Loucy (cell line): ENCODE measurements around the gene UVRAG.

Source experiments
- H2AFZ ChIP-seq: fragments of 200-600 bp; sonication (generic); 2 replicates; pipeline ENCODE4 v1.6.0; 2016; ENCODE audit warnings: antibody characterized with exemption, mild to moderate bottlenecking, low read length, moderate library complexity
- H3F3A ChIP-seq: fragments of 200-600 bp; 2 replicates; pipeline ENCODE4 v1.6.0; 2016; ENCODE audit warnings: antibody characterized with exemption, low read depth, mild to moderate bottlenecking
- H3K27me3 ChIP-seq: fragments of 200-600 bp; sonication (generic); 2 replicates; pipeline ENCODE4 v1.6.1; 2014; ENCODE audit warnings: low read length, mild to moderate bottlenecking; ENCODE audit not compliant: insufficient read depth, poor library complexity, severe bottlenecking
- H3K36me3 ChIP-seq: fragments of 200-600 bp; sonication (generic); 2 replicates; pipeline ENCODE4 v1.6.1; 2016; ENCODE audit warnings: low read length; ENCODE audit not compliant: insufficient read depth
- H3K4me1 ChIP-seq: fragments of 200-600 bp; sonication (generic); 2 replicates; pipeline ENCODE4 v1.5.1; 2014; ENCODE audit warnings: low read length, mild to moderate bottlenecking; ENCODE audit not compliant: insufficient read depth, poor library complexity, severe bottlenecking
- H3K4me2 ChIP-seq: fragments of 200-600 bp; sonication (generic); 2 replicates; pipeline ENCODE4 v1.6.0; 2014; ENCODE audit warnings: antibody characterized with exemption, low read length, low read depth, mild to moderate bottlenecking; ENCODE audit not compliant: poor library complexity, severe bottlenecking
- H3K4me3 ChIP-seq: fragments of 200-600 bp; sonication (generic); 2 replicates; pipeline ENCODE4 v1.5.1; 2014; ENCODE audit warnings: low read length, mild to moderate bottlenecking, mixed read lengths; ENCODE audit not compliant: poor library complexity, severe bottlenecking
- H3K79me2 ChIP-seq: fragments of 200-600 bp; sonication (generic); 2 replicates; pipeline ENCODE4 v1.6.1; 2014; ENCODE audit warnings: low read length; ENCODE audit not compliant: insufficient read depth
- H3K9ac ChIP-seq: fragments of 200-600 bp; sonication (generic); 2 replicates; pipeline ENCODE4 v1.6.0; 2014; ENCODE audit warnings: mild to moderate bottlenecking, low read depth, low read length, moderate library complexity; ENCODE audit not compliant: poor library complexity, severe bottlenecking
- H3K9me2 ChIP-seq: fragments of 200-600 bp; sonication (generic); replicated peaks from 2 replicates; pipeline ENCODE4 v1.6.1; 2016; ENCODE audit warnings: low read depth, low read length, mixed read lengths
- H3K9me3 ChIP-seq: fragments of 200-600 bp; sonication (generic); 2 replicates; pipeline ENCODE4 v1.6.1; 2014; ENCODE audit warnings: mild to moderate bottlenecking, antibody characterized with exemption, low read length, low read depth; ENCODE audit not compliant: insufficient read depth
- H4K20me1 ChIP-seq: fragments of 200-600 bp; sonication (generic); 2 replicates; pipeline ENCODE4 v1.6.0; 2014; ENCODE audit warnings: antibody characterized with exemption, low read length, mild to moderate bottlenecking; ENCODE audit not compliant: insufficient read depth, poor library complexity, severe bottlenecking
- EZH2phosphoT487 ChIP-seq: fragments of 200-600 bp; IDR thresholded peaks from 2 replicates; pipeline ENCODE4 v1.6.1; 2018; ENCODE audit warnings: antibody characterized with exemption, mild to moderate bottlenecking, moderate library complexity, borderline replicate concordance
- TF ChIP-seq, protein P1 (sequence below): fragments of 200-600 bp; sonication (generic); conservative IDR thresholded peaks from 2 replicates; pipeline ENCODE4 v1.5.1; 2014; ENCODE audit warnings: mild to moderate bottlenecking, antibody characterized with exemption, low read length

Gene UVRAG

GRCh38 chr11:76153571-76153923, 338.5 kb downstream of the UVRAG start:
- no peaks in the 10 kb centered on the region for H3K9me2 ChIP-seq
- H3F3A ChIP-seq, result no peaks in the 10 kb centered on the region
- no peak overlapping the region for H3K4me2 ChIP-seq
- H2AFZ ChIP-seq, result peak overlapping the region; percentile 33; the same call in 1 of the 2 replicates
- no peak overlapping the region for H3K9ac ChIP-seq
- no peak for TF ChIP-seq EZH2phosphoT487
- TF ChIP-seq, protein P1, sequence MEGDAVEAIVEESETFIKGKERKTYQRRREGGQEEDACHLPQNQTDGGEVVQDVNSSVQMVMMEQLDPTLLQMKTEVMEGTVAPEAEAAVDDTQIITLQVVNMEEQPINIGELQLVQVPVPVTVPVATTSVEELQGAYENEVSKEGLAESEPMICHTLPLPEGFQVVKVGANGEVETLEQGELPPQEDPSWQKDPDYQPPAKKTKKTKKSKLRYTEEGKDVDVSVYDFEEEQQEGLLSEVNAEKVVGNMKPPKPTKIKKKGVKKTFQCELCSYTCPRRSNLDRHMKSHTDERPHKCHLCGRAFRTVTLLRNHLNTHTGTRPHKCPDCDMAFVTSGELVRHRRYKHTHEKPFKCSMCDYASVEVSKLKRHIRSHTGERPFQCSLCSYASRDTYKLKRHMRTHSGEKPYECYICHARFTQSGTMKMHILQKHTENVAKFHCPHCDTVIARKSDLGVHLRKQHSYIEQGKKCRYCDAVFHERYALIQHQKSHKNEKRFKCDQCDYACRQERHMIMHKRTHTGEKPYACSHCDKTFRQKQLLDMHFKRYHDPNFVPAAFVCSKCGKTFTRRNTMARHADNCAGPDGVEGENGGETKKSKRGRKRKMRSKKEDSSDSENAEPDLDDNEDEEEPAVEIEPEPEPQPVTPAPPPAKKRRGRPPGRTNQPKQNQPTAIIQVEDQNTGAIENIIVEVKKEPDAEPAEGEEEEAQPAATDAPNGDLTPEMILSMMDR, result no peak
- H3K36me3 ChIP-seq, result no peaks in the 10 kb centered on the region
- H3K27me3 ChIP-seq, result no peaks in the 10 kb centered on the region
- peaks cover 3% of the 10 kb centered on the region for H3K4me1 ChIP-seq
- H3K4me3 ChIP-seq, result no peak overlapping the region
- no peaks in the 10 kb centered on the region for H4K20me1 ChIP-seq
- H3K79me2 ChIP-seq, result no peaks in the 10 kb centered on the region
- H3K9me3 ChIP-seq, result no peaks in the 10 kb centered on the region

DNA sequence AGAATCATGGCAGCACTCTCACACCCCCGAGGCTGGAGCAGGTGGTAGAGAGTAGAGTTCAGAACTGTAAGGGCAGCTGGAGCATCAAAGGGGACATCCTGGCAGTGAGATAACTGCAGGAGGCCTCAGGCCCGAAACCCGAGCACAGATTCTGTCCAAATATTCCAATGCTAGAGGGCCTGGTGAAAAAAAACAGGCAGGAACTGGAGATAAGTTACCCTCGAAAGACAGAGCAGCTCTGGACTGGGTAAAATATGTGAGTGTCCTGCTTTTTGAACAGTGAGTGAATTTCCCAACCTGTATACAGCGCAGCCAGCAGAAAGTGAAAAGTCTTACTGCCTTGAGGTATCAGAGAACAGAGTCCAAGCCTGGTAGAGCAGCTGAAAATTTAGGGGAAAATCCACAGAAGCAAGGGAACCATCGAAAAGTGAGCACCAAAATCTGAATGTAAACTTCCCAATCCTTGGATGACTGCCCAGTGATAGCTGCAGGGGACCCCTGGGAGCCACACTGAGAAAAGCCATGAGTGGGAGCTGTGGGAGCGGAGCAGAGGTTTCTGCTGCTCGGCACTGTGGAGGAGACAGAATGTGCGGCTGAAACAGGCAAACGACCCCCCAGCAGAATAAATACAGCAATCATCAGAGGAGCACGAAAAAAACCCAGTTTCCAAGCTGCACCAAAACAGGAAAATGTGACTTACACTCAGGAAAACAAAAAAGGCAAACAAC, 340.7 kb downstream of the UVRAG start:
- Histone ChIP-seq H3K9ac (no peak overlapping the region), H3K27me3 (no peaks in the 10 kb centered on the region), H3K4me3 (no peak overlapping the region), H3K79me2 (no peaks in the 10 kb centered on the region), H2AFZ (peak overlapping the region; percentile 6; the same call in 1 of the 2 replicates), H4K20me1 (no peaks in the 10 kb centered on the region), H3K9me2 (no peaks in the 10 kb centered on the region), H3K9me3 (no peaks in the 10 kb centered on the region), H3K4me2 (no peak overlapping the region), H3F3A (no peaks in the 10 kb centered on the region), H3K4me1 (peaks cover 3% of the 10 kb centered on the region), H3K36me3 (no peaks in the 10 kb centered on the region)
- no peak for TF ChIP-seq EZH2phosphoT487
- TF ChIP-seq, protein P1, result no peak

GRCh38 chr11:76156971-76157427, 342.0 kb downstream of the UVRAG start:
- Histone ChIP-seq H3K9ac (no peak overlapping the region), H3K4me2 (no peak overlapping the region), H3F3A (no peaks in the 10 kb centered on the region), H3K27me3 (no peaks in the 10 kb centered on the region), H3K9me3 (no peaks in the 10 kb centered on the region), H3K79me2 (no peaks in the 10 kb centered on the region), H3K4me3 (no peak overlapping the region), H4K20me1 (no peaks in the 10 kb centered on the region), H3K4me1 (peaks cover under 1% of the 10 kb centered on the region), H2AFZ (no peak overlapping the region), H3K9me2 (no peaks in the 10 kb centered on the region), H3K36me3 (no peaks in the 10 kb centered on the region)
- TF ChIP-seq, protein P1, result no peak
- TF ChIP-seq EZH2phosphoT487, result no peak
